ENCODE data around the gene ETFB. TPM values are rescaled to one million over a fixed set of nuclear protein-coding genes. Genes with fewer than 3 reads are reported as not detected.

The ETFB gene
- total RNA-seq, 2 donors from 2014 or later = 225 to 267 TPM

DNA sequence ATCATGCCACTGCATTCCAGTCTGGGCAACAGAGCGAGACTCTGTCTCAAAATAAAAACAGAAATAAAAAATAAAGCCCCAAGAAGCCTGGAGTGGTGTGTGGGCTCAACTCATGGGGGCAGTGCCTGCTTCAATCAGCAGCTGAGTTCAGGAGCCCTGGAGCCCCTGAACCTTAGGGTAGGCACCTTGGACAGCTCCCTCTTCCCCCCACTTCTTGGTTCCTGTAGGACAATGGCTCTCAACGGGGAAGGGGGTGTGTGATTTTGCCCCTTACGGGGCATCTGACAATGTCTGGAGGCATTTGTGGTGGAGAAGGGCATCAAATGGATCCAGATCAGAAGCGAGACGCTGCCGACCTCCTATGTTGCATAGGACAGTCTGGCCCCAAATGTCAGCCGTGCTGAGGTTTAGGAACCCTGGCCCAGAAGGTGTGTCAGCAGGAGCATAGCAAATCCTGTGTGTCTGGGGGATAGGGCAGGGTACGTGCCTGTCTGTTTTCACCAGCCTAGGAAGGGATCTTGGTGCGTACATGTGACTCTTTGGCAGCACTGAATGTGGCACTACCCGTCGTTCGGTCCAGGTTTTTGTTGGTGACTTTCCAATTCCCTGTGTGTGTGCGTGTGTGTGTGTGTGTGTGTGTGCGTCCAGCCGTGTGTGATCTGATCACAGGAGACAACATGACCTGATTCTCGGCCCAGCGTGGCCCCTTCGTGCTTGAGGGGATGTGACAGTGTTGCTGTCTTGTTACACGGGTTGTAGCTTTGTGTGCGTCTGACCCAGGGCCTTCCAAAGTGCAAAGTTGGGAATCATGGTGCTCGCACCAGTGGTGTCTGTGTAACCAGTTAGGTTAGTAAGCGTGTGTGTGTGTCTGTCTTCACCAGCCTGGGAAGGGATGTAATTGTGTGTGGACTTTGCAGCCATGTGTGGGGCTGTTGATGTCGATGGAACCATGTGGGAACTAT lies 47.2 kb downstream of the ETFB start:
- no peak for DNase-seq
- no peak for ATAC-seq
- intact Hi-C loops (cut with DNase I) = no loop called here

DNA sequence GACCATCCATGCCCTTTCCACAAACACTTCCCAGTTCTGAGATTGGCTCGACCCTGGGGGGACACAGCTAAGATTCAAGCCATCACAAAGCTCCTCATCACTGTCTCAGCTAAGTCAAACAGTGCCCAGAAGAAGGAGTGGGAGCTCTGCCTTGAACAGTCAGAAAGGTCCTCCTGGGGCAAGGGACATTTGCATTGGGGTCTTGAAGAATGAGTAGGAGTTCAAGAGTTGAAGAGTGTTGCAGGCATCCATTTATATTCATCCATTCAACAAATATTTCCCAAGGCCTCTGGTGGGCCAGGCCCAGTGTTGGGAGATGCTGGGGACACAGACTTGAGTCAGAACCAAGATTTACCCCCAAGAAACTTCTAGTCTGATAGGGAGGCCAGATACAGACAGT lies 48.2 kb downstream of the ETFB start:
- intact Hi-C loops (cut with DNase I) = no loop called here
- ATAC-seq (no peak), DNase-seq (no peak)

DNA sequence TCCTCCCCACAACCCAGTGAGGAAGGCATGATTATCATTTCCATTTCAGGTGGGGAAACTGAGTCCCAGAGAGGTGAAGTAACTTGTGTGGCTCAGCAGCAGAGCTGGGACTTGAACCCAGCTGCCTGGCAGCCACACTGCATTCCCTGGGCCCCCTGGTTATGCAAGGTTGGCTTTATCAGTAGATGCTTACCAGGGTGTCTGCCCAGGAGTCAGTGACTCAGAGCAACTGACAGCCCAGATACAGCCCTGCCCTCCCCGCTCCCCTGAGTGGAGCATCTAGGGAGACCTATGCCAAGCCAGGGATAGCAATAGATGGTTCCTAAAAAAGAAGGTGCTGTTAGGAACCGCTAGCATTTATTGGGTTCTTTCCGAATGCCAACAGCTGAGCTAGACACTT lies 48.8 kb downstream of the ETFB start:
- no peak for DNase-seq
- ATAC-seq = peak; percentile 19 to 71
- intact Hi-C loops (cut with DNase I) = no loop called here

DNA sequence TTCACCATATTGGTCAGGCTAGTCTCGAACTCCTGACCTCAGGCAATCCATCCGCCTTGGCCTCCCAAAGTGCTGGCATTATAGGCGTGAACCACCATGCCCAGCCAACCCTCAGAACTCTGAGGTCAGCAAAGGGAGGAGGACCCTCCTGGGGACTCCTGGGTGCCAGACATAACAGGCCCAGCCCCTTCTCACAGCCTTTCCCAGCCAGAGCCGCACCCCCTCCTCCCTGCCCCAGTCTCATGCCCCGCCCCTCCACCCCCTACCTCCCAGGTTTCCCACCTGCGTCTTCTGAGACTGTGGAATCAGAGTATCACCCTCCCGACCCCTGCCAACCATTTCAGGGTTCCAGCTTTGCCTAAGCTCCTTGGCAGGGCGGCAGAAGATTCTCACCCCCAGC lies 49.5 kb downstream of the ETFB start:
- ATAC-seq = no peak
- DNase-seq = no peak

GRCh38 chr19:51311351-51312257 lies 54.6 kb downstream of the ETFB start, which contains the start of gene IGLON5:
IGLON5 (plus strand) TSS chr19:51311644; CDS start chr19:51311848, 204 bp downstream.
- ATAC-seq (no peak), DNase-seq (no peak)
- intact Hi-C loops (cut with DNase I) = no loop called here

More for the DNA sequence above, 49.5 kb downstream of the ETFB start:
- intact Hi-C loops (cut with DNase I) = no loop called here

DNA sequence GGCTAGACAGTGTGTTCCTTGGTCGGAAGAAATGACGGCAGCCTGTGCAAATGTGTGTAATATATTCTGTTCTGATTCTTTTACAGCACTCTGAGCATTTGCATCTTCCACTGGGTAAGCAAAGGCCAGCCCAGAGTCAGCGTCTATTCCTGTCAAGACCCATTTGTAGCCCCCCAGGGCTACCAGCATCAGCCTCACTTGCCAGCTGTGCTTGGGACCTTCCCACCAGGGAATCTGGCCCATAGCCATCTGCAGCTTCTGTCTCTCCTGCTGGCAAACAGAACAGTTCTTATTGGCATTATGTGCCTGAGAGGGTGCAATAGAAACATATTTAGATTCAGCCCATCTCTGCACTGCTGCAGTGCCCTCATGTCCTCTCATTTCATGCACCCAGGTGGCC lies 60.7 kb downstream of the ETFB start:
- DNase-seq (no peak), ATAC-seq (no peak)
- intact Hi-C loops (cut with DNase I) = no loop called here

GRCh38 chr19:51301266-51301665 lies 64.9 kb downstream of the ETFB start:
- ATAC-seq = no peak
- intact Hi-C loops (cut with DNase I) = no loop called here

DNA sequence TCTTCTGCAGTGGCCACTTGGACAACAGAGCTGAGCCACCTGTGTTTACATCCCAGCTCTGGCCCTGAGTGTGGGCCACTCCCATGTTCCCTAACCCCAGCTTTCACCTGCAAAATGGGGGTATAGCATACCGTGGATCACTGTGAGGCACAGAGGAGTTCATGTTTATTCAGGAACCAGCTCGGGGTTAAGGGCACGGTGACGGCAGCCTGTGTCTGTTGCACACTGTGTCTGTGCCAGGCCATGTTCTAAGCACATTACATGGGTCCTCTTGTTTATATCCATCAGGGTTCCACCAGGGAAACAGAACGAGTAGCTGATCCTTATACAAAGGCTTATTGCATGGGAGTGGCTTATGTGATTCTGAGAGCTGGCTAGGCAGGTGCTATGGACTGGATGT lies 68.8 kb downstream of the ETFB start:
- ATAC-seq (no peak), DNase-seq (no peak)
- intact Hi-C loops (cut with DNase I) = no loop called here

More at GRCh38 chr19:51301266-51301665, 64.9 kb downstream of the ETFB start:
- DNase-seq = no peak

DNA sequence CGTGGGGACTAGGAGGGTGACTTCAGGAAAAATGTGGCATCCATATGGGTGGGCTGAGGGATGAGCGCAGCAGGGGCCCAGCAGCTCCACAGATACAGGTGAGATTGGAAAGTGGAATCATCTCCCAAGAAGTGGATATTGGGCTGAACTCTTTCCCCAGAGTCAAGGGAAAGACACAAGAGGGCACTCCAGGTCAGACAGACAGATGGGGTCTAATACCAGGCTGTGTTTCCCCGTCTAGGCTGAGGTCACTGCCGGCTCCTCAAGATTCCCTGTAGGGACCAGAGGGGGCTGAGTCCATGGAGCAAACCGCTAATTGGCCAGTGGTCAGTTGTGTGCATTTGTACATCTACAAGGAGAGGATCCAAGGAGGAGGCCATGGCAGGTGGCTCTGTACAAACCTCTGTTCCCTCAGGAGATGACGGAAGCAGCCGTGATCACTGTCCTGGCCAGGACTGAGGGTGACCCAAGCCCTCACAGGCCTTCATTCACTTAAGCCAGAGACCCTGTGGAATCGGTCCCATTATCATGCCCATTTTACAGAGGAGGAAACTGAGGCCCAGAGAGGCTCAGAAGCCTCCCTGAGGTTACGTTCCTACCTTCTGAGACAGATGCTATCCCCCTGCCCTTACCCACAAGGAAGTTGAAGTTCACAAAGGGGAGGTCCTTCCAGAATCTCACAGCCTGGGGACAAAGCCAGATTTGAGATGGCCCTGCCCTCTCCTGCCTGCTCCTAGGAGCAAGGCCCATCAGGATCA lies 69.7 kb downstream of the ETFB start:
- intact Hi-C loops (cut with DNase I) = no loop called here
- ATAC-seq = no peak
- DNase-seq = no peak

DNA sequence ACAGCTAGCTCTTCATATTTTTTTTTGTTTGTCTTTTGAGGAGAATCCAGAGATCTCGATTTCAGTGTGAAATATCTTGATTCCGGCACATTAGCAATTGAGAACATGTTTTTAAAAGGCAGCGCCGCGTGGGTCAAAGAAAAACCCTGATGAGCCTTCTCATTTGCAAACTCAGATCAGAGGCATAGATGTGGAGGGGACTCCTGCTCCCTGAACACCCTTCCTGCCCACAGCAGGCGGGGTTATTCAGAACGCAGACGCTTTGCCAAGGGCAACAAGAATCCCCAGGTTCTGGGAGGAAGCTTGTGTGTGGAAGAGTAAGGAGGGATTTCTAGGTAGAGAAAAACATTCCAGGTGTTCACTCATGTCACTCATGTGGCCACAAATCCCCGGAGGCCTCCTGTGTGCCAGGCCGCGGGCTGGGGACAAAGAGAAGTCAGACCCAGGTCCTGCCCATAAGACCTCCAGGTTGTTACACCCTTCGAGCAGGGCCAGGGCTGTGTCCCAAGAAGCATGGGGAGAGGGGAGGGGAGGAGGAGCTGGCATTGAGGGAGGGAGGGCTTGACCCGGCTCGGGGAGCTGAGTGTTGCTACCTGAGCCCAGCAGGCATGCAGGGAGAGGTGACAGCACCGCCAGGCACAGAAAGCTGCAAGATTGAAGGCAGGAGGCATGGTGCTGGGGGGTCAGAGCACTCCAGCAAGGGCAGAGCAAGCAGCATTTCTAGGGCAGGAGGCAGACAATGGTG lies 70.6 kb downstream of the ETFB start:
- intact Hi-C loops (cut with DNase I) = no loop called here
- no peak for ATAC-seq
- DNase-seq = no peak

Other genes with a start within 250 kb of the ETFB start
- gene SIGLEC9, start 241.5 kb downstream of the ETFB start, total RNA-seq = 1 to 10 TPM; 5.1 to 6.6 TPM
- 1 to 10 TPM; 1.6 to 2.2 TPM for gene SIGLEC7, start 224.1 kb downstream of the ETFB start, total RNA-seq
- 10 to 100 TPM in 1 of 2 donors, 1 to 10 TPM in 1; 3.2 to 11.4 TPM for gene CD33, start 141.3 kb downstream of the ETFB start, total RNA-seq
- not detected for gene SIGLECL1, start 115.3 kb downstream of the ETFB start, total RNA-seq
- under 1 TPM in 1 of 2 donors, not detected in 1; 0.16 TPM for gene IGLON5, start 54.7 kb downstream of the ETFB start, total RNA-seq
- gene VSIG10L, start 24.2 kb downstream of the ETFB start, total RNA-seq = 1 to 10 TPM; 1.5 to 1.8 TPM
- gene CLDND2, start 2.6 kb upstream of the ETFB start, total RNA-seq = 1 to 10 TPM; 1.3 to 2.5 TPM
- 1 to 10 TPM in 1 of 2 donors, under 1 TPM in 1; 0.89 to 4.0 TPM for gene NKG7, start 6.3 kb upstream of the ETFB start, total RNA-seq
- not detected for gene LIM2, start 21.6 kb upstream of the ETFB start, total RNA-seq
- gene C19orf84, start 24.2 kb upstream of the ETFB start, total RNA-seq = not detected
- 1 to 10 TPM; 1.4 to 1.6 TPM for gene SIGLEC10, start 51.3 kb upstream of the ETFB start, total RNA-seq
- under 1 TPM in 1 of 2 donors, not detected in 1; 0.09 TPM for gene SIGLEC8, start 92.1 kb upstream of the ETFB start, total RNA-seq
- not detected for gene CEACAM18, start 112.2 kb upstream of the ETFB start, total RNA-seq
- 1 to 10 TPM in 1 of 2 donors, not detected in 1; 1.1 TPM for gene SIGLEC12, start 135.4 kb upstream of the ETFB start, total RNA-seq
- 1 to 10 TPM in 1 of 2 donors, not detected in 1; 1.0 TPM for gene SIGLEC6, start 165.3 kb upstream of the ETFB start, total RNA-seq
- gene ZNF175, start 204.9 kb upstream of the ETFB start, total RNA-seq = 10 to 100 TPM in 1 of 2 donors, 1 to 10 TPM in 1; 9.6 to 10.8 TPM